AG04450 (cell line): Measurements from ENCODE around the gene ARHGAP35. TPM values are rescaled to one million over a fixed set of nuclear protein-coding genes. Genes with fewer than 3 reads are reported as not detected.

Source experiments
- CTCF ChIA-PET: fragments of 300-600, 350-600 bp; formaldehyde crosslinking; extraction: SDS; loops from one replicate; lab custom pipeline; 2022; ENCODE audit warnings: antibody characterized with exemption, inconsistent platforms; lab: Charles Lee
- POLR2A ChIA-PET: fragments of 350-600 bp; formaldehyde crosslinking; extraction: SDS; loops from one replicate; lab custom pipeline; 2021; ENCODE audit warnings: antibody characterized with exemption, inconsistent platforms; lab: Yijun Ruan, JAX
- DNase-seq: peaks from one replicate; pipeline ENCODE4 v3.0.0-alpha.2; 2011; ENCODE audit warnings: low read depth, low spot score
- H3K27ac ChIP-seq: one replicate; pipeline ENCODE4 v1.5.1; 2012; ENCODE audit warnings: low read depth, low read length, control low read depth
- H3K27me3 ChIP-seq: one replicate; pipeline ENCODE4 v1.6.0; 2012; ENCODE audit warnings: low read length; ENCODE audit not compliant: control insufficient read depth, insufficient read depth
- H3K4me3 ChIP-seq: 2 replicates; pipeline ENCODE4 v1.5.1; 2011; ENCODE audit warnings: mild to moderate bottlenecking, low read depth, low read length, control low read depth
- H3K9me3 ChIP-seq: 2 replicates; pipeline ENCODE4 v1.5.1; 2012; ENCODE audit warnings: low read length; ENCODE audit not compliant: control insufficient read depth, insufficient read depth
- CTCF ChIP-seq: IDR thresholded peaks from 2 replicates; pipeline ENCODE4 v1.5.1; 2011; ENCODE audit warnings: low read depth, low read length, control low read depth, inconsistent platforms
- polyA plus RNA-seq: library from polyadenylated mRNA; depleted of rRNA; stranded (reverse); fragments of >200 nt; gene quantifications from 2 replicates; pipeline ENCODE4 v1.2.3, GENCODE V29; 2011

The ARHGAP35 gene
- polyA plus RNA-seq, 1 experiment, result 28.7 TPM

- no peak for TF ChIP-seq CTCF
- no peaks in the 10 kb centered on the region for H3K9me3 ChIP-seq
- DNase-seq, result no peak
- POLR2A ChIA-PET, result interaction anchor here (0.7 kb wide), 1 partner anchor 22 kb away, joined by 4 read pairs; no protein-coding TSS in a partner anchor
- no peak overlapping the region for H3K4me3 ChIP-seq
- H3K27me3 ChIP-seq, result no peaks in the 10 kb centered on the region
- H3K27ac ChIP-seq, result no peak overlapping the region
- CTCF ChIA-PET, result interaction anchor here (0.5 kb wide), 1 partner anchor 28 kb away, joined by 4 read pairs; no protein-coding TSS in a partner anchor
Measured at GRCh38 chr19:46900341-46900740, 39.5 kb downstream of the ARHGAP35 start.

GRCh38 chr19:46901701-46902401 is 41.1 kb downstream of the ARHGAP35 start:
- POLR2A ChIA-PET, result no interaction called here
- TF ChIP-seq CTCF, result no peak

GRCh38 chr19:46902402-46902766 is 41.6 kb downstream of the ARHGAP35 start:
- peak overlapping the region; percentile 48 for H3K27ac ChIP-seq
- no peaks in the 10 kb centered on the region for H3K9me3 ChIP-seq
- ChIA-PET POLR2A (no interaction called here), CTCF (interaction anchor here (0.6 kb wide), 1 partner anchor 40 kb away, joined by 6 read pairs; no protein-coding TSS in a partner anchor)
- no peak for DNase-seq
- H3K4me3 ChIP-seq, result no peak overlapping the region
- no peak for TF ChIP-seq CTCF
- H3K27me3 ChIP-seq, result no peaks in the 10 kb centered on the region

More at GRCh38 chr19:46901701-46902401, 41.1 kb downstream of the ARHGAP35 start:
- peak overlapping the region; percentile 48 for H3K27ac ChIP-seq
- no peak overlapping the region for H3K4me3 ChIP-seq
- no peaks in the 10 kb centered on the region for H3K9me3 ChIP-seq
- no peak for DNase-seq
- CTCF ChIA-PET, result interaction anchor here (0.6 kb wide), 1 partner anchor 40 kb away, joined by 6 read pairs; no protein-coding TSS in a partner anchor
- no peaks in the 10 kb centered on the region for H3K27me3 ChIP-seq

GRCh38 chr19:46903458-46903857 is 42.7 kb downstream of the ARHGAP35 start:
- POLR2A ChIA-PET, result no interaction called here
- TF ChIP-seq CTCF, result no peak
- DNase-seq, result no peak
- H3K27me3 ChIP-seq, result no peaks in the 10 kb centered on the region
- H3K9me3 ChIP-seq, result no peaks in the 10 kb centered on the region
- no peak overlapping the region for H3K27ac ChIP-seq
- CTCF ChIA-PET, result interaction anchor here (1.4 kb wide), 1 partner anchor 88 kb away, joined by 3 read pairs; no protein-coding TSS in a partner anchor
- no peak overlapping the region for H3K4me3 ChIP-seq
